ENCODE measurements around the gene UNKL.

UNKL gene

GRCh38 chr16:1349951-1350350 lies 64.6 kb downstream of the UNKL start:
- DNase-seq = no peak

DNA sequence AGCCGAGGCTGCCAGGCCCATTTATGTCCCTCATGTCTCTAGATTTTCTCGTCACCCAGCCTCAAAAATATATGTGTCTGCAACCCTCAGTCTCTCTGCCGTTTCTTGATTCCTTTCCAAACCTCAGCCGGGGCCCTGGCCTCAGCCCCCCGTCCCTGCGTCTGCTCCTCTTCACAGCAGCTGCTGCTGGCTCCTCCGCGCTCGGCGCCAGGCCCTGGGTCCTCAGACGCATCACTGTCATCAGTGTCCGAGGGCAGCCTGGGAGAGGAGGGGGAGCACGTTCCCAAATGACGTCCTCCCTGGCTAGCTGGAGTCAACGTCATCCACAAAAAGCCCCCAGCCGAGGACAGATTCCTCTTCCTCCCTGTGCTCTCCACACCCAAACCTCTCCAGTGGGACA lies 65.2 kb downstream of the UNKL start:
- no peak for DNase-seq

DNA sequence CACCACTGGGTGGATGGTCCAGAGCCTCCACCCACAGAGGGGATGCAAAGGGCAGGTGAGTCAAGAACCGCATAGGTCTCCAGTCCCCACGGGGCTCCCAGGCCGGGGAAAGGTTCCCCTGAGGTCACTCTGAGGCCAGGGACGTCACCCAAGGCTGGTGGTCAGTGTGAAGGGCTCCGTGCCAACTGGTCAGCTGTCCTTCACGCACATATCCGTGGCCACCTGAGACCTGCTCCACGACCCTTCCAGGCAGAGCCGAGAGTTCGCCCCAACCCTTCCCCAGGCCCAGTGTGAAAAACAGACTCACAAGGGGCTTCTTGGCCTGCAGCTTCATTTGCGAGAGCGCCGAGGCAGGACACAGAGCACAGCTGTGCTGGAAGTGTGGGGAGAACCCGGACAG lies 65.6 kb downstream of the UNKL start:
- DNase-seq = no peak

GRCh38 chr16:1348441-1348840 lies 66.1 kb downstream of the UNKL start:
- DNase-seq = no peak

DNA sequence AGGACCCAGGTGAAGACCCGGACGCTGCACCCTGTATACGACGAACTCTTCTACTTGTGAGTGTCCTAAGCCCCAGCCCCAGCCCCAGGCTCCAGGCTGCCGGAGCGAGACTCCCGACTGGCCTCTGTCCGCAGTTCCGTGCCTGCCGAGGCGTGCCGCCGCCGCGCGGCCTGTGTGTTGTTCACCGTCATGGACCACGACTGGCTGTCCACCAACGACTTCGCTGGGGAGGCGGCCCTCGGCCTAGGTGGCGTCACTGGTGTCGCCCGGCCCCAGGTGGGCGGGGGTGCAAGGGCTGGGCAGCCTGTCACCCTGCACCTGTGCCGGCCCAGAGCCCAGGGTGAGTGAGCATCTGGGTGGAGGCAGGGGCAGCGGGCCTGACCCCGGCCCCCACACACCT lies 66.5 kb downstream of the UNKL start:
- DNase-seq = no peak

GRCh38 chr16:1347286-1347855 lies 67.1 kb downstream of the UNKL start:
- DNase-seq = no peak

GRCh38 chr16:1346422-1347285 lies 67.8 kb downstream of the UNKL start:
- DNase-seq = no peak

- no peak for DNase-seq
Measured at GRCh38 chr16:1345651-1346421, 68.7 kb downstream of the UNKL start.

DNA sequence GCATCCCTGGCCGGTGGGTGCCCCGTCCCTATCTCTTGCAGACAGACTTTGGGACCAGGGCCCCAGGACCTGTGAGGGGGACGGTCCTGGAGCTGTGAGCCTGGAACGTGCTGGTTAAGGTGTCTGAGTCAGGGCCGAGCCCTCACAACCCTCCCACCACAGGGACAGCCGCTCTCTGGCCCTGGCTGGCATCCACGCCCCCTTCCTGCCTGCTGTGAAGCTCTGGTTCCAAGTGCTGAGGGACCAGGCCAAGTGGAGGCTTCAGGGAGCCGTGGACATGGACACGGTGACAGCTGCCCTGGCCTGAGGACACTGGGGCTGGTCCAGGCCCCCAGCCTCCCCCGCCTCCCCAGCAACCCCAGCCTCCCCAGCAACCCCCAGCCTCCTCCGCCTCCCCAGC lies 69.4 kb downstream of the UNKL start:
- no peak for DNase-seq

GRCh38 chr16:1344499-1344898 lies 70.0 kb downstream of the UNKL start:
- no peak for DNase-seq

DNA sequence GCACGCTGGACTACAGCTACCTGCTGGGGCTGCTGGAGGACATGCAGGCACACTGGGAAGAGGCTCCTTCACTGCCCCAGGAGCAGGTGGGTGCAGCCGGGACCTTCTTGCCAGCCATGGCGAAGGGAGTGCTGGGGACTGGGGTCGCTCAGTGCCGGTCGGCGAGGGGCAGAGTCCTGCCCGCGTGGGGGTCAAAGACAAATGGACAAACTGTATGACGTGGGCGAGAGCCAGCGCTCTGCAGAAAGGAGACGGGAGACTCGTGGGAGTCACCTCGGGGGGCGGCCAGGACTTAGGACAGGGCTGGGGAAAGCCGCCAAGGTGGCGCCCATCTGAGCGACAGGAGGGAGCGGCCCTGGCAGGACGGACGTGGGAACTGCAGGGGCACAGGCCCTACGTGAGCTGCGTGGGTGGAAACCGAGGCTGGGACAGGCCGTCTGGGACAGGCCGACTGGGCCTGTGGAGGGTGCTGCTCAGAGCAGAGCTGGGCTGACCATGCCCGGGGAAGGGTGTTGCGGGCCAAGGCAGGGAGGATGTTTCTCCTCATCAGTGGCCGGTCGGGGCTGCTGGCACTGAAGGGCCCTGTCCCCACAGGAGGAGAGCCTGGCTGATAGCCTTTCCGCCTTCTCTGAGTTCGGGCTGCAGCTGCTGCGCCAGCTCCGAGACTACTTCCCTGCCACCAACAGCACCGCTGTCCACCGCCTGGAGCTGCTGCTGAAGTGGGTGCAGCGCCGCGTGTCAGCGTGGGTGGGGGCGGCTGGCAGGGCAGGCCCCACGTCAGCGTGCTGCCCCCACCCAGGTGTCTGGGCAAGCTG lies 70.9 kb downstream of the UNKL start:
- DNase-seq = no peak

DNA sequence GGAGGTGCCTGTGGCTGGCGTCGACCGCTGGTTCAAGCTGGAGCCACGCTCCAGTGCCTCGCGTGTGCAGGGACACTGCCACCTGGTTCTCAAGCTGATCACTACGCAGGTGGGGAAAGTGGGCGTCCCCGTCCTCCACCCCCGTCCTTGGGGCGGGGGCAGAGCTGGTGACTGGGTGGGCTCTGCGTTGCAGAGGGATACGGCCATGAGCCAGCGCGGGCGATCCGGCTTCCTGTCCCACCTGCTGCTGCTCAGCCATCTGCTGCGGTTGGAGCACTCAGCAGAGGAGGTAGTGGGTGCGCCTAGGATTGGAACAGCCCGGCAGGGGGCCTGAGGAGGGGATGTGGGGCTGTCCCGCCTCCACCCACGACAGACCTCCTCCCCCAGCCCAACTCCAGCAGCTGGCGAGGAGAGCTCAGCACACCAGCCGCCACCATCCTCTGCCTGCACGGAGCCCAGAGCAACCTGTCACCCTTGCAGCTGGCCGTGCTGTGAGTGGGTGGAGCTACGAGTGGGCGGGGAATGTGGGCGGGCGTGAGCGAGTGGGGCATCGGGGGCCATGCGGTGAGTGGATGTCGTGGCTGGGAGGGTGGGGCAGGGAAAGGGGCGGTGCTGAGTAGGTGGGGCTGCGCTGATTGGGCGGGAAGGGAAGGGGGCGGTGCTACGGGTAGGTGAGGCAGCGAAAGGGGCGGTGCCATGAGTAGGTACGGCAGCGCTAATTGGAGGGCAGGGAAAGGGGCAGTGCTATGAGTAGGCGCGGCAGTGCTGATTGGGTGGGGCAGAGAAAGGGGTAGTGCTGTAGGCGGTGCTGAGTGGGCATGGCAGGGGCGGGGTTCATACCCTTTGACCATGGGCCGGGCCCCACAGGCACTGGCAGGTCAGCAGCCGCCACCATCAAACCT lies 71.7 kb downstream of the UNKL start:
- peak; percentile 89 for DNase-seq

- DNase-seq = no peak
Measured at GRCh38 chr16:1341495-1342420, 72.7 kb downstream of the UNKL start.

GRCh38 chr16:1340730-1341494 lies 73.6 kb downstream of the UNKL start:
- no peak for DNase-seq

- no peak for DNase-seq
Measured at GRCh38 chr16:1338855-1339675, 75.4 kb downstream of the UNKL start.

GRCh38 chr16:1338119-1338730 lies 76.3 kb downstream of the UNKL start:
- DNase-seq = no peak

DNA sequence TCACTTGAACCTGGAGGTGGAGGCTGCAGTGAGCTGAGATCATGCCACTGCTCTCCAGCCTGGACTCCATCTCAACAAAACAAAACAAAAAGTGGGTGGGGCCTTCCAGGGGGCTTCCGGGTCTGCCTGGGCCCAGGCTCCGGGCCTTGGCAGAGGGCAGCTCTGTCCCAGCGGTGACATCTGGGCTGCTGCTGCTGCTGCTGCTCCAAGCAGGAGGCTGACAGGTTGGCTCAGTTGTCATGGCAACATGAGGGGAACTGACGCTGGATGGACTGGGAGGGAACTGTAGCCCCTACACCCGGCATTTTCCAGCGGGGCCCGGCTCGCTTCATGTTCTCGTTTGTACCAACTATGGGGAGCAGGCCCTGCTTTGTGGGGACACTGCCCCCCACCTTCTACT lies 77.0 kb downstream of the UNKL start:
- no peak for DNase-seq

- no peak for DNase-seq
Measured at GRCh38 chr16:1336619-1337018, 77.9 kb downstream of the UNKL start.

DNA sequence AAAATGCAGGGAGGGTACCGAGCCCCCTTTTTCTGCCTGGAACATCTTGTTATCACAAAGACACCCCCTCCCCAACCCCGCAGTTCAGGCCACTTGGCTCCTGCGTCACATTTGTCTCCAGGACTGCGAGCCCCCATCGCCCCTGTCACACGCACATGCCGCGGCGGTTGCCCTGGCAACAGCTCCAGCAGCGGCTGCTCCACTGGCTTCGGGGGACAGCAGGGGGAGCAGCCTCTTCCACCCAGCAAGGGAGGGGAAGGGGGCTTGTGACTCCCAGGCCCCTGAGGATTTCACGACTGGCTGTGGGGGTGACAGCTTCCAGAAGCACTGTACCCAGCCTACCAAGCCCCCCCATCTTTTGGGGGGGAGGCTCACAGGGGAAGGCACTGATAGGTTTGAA lies 78.5 kb downstream of the UNKL start:
- DNase-seq = no peak

Data from activated naive CD4-positive, alpha-beta T cell treated with Interleukin-2 at 50 U/mL for 16 hours (primary cell).